ENCODE data around the gene KRT75. TPM values are rescaled to one million over a fixed set of nuclear protein-coding genes. Genes with fewer than 3 reads are reported as not detected.

KRT75 gene
- total RNA-seq, 1 donor from 2014 or later = not detected

DNA sequence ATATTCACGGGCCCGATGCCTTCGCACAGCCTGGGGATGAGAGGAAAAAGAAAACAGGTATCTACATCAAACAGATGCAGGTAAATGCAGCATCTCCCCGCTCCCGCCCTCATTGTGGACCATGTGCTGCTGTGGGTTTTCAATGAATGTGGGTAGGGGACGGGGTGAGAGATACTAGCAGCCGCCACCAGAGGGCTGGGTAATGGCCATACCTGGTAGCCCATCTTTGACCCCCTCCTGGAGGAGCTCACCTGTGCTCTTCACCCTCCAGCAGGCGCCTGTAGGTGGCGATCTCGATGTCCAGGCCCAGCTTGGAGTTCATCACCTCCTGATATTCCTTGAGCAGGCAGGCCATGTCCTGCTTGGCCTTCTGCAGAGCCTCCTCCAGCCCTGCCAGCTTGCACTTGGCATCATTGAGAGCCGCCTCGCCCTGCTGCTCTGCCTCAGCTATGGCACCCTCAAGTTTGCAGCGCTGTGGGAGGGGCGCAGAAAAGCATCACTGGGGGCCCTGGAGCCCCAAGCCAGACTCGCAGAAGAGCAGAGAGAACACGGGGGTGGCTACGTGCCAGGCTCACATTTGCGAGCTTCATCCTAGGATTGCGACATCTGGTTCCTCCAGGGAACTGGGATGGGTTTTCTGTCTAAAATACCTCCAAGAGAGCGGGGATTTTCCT, 38.3 kb downstream of the KRT75 start:
- no peaks in the 10 kb centered on the region for H3K36me3 Mint-ChIP-seq (ENCODE audit: low read depth, unreplicated experiment)
- H3K4me3 Mint-ChIP-seq (ENCODE audit: unreplicated experiment) = no peak overlapping the region
- peak; percentile 25 for DNase-seq (ENCODE audit: low spot score)
- peaks cover 4% of the 10 kb centered on the region for H3K27me3 Mint-ChIP-seq (ENCODE audit: unreplicated experiment)
- TF ChIP-seq, protein P1, sequence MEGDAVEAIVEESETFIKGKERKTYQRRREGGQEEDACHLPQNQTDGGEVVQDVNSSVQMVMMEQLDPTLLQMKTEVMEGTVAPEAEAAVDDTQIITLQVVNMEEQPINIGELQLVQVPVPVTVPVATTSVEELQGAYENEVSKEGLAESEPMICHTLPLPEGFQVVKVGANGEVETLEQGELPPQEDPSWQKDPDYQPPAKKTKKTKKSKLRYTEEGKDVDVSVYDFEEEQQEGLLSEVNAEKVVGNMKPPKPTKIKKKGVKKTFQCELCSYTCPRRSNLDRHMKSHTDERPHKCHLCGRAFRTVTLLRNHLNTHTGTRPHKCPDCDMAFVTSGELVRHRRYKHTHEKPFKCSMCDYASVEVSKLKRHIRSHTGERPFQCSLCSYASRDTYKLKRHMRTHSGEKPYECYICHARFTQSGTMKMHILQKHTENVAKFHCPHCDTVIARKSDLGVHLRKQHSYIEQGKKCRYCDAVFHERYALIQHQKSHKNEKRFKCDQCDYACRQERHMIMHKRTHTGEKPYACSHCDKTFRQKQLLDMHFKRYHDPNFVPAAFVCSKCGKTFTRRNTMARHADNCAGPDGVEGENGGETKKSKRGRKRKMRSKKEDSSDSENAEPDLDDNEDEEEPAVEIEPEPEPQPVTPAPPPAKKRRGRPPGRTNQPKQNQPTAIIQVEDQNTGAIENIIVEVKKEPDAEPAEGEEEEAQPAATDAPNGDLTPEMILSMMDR (IDR thresholded peaks at IDR 0.05; ENCODE audit: unreplicated experiment) = peak; percentile 55
- H3K9me3 Mint-ChIP-seq (ENCODE audit: unreplicated experiment) = no peaks in the 10 kb centered on the region
- H3K4me1 Mint-ChIP-seq (ENCODE audit: unreplicated experiment) = no peaks in the 10 kb centered on the region
- H3K27ac Mint-ChIP-seq (ENCODE audit: unreplicated experiment) = no peak overlapping the region

DNA sequence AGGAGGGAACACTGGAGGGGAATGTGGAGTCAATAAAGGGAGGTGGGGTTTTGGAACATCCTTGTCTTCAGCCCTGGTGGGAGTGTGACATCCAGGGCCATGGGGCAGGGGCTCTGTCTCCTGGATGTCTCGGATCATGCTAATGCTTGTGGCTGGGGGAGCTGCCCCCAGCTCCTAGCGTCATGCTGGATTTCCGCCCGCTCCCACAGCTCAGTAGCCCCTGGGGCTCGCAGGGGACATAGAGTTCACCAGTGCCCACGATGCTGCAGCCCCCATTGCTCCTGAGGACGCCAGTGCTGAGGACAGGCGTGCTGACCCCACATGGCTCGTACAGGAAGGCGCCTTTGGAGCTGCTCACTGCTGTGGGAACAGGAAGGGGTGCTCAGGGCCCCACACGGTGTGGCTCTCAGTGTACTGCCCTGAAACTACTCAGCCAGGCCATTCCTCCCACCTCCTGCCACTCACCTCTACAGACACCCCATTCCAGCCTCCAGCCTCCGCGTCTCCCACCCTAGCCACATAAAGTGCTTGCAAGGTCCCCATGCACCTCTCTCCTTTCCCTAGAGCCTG, 39.2 kb downstream of the KRT75 start:
- Mint-ChIP-seq H3K4me1 (ENCODE audit: unreplicated experiment) (no peaks in the 10 kb centered on the region), H3K27me3 (ENCODE audit: unreplicated experiment) (peaks cover 4% of the 10 kb centered on the region), H3K36me3 (ENCODE audit: low read depth, unreplicated experiment) (no peaks in the 10 kb centered on the region), H3K27ac (ENCODE audit: unreplicated experiment) (no peak overlapping the region), H3K9me3 (ENCODE audit: unreplicated experiment) (no peaks in the 10 kb centered on the region), H3K4me3 (ENCODE audit: unreplicated experiment) (no peak overlapping the region)
- no peak for DNase-seq (ENCODE audit: low spot score)
- TF ChIP-seq, protein P1 (IDR thresholded peaks at IDR 0.05; ENCODE audit: unreplicated experiment) = no peak

DNA sequence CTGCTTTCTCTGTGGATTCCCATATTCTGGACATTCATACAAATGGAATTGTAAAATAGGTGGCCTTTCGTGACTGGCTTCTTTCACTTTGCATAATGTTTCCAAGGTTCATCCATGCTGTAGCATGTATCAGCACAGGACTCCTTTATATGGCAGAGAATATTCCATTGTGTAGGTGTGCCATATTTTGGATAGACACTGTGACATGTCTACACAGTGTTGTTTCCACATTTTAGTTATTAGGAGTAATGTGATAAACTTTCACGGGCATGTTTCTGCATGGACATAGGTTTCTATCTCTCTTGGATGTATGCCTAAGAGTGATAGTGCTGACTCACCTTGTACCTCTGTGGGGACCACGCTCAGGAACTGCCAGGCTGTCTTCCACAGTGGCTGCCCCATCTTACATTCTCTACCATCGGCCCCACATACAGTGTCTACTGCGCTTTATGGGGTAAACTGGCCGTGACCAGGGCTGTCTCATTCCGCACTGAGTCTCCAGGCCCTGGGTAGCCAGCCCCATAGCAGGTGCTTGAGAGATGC, 41.6 kb downstream of the KRT75 start:
- Mint-ChIP-seq H3K27ac (ENCODE audit: unreplicated experiment) (no peak overlapping the region), H3K27me3 (ENCODE audit: unreplicated experiment) (peaks cover 4% of the 10 kb centered on the region), H3K36me3 (ENCODE audit: low read depth, unreplicated experiment) (no peaks in the 10 kb centered on the region), H3K4me3 (ENCODE audit: unreplicated experiment) (no peak overlapping the region), H3K4me1 (ENCODE audit: unreplicated experiment) (no peaks in the 10 kb centered on the region), H3K9me3 (ENCODE audit: unreplicated experiment) (no peaks in the 10 kb centered on the region)
- DNase-seq (ENCODE audit: low spot score) = no peak
- TF ChIP-seq, protein P1 (IDR thresholded peaks at IDR 0.05; ENCODE audit: unreplicated experiment) = no peak

DNA sequence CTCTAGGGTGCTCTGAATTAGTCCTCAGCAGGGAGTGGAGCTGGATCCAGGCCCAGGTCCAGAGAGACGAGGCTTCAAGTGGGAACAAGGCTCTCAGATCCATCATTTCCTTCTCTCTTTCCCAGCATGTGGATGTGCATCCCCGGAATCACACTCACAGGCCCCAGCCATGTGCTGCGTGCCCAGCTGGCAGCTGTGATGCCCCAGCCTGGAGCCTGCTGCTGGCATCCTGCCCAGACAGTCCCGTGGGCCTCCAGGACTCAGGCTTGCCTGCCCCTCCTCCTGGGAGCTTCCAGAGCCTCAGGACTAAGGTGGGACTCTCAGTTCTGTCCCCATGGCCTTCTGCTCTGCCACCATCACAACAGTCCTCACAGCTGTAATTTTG, 42.6 kb downstream of the KRT75 start:
- no peaks in the 10 kb centered on the region for H3K36me3 Mint-ChIP-seq (ENCODE audit: low read depth, unreplicated experiment)
- no peak overlapping the region for H3K4me3 Mint-ChIP-seq (ENCODE audit: unreplicated experiment)
- H3K27me3 Mint-ChIP-seq (ENCODE audit: unreplicated experiment) = peaks cover 4% of the 10 kb centered on the region
- H3K27ac Mint-ChIP-seq (ENCODE audit: unreplicated experiment) = no peak overlapping the region
- DNase-seq (ENCODE audit: low spot score) = no peak
- no peaks in the 10 kb centered on the region for H3K4me1 Mint-ChIP-seq (ENCODE audit: unreplicated experiment)
- no peaks in the 10 kb centered on the region for H3K9me3 Mint-ChIP-seq (ENCODE audit: unreplicated experiment)
- TF ChIP-seq, protein P1 (IDR thresholded peaks at IDR 0.05; ENCODE audit: unreplicated experiment) = no peak

Measured in endothelial cell (in vitro differentiated cells).